CMK (cell line): ENCODE measurements around the gene ACTR6.
"Not testable (repeated sequence)": the region's sequence is repeated elsewhere in the genome, so short reads cannot be mapped to it uniquely, and the experiment has no call there.

Source experiments
- DNase-seq: peaks from one replicate; pipeline ENCODE4 v3.0.0-alpha.2; 2010; ENCODE audit warnings: low read depth

ACTR6 gene

DNA sequence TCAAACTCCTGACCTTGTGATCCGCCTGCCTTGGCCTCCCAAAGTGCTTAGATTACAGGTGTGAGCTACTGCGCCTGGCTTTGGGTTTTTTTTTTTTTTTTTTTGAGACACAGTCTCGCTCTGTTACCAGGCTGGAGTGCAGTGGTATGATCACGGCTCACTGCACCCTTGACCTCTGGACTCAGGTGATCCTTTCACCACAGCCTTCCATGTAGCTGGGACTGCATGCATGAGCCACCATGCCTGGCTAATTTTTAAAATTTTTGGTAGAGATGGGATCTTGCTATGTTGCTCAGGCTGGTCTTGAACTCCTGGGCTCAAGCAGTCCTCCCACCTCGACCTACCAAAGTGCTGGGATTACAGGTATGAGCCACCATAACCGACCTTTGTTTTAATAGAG lies 21.6 kb downstream of the ACTR6 start:
- not testable (repeated sequence) for DNase-seq

DNA sequence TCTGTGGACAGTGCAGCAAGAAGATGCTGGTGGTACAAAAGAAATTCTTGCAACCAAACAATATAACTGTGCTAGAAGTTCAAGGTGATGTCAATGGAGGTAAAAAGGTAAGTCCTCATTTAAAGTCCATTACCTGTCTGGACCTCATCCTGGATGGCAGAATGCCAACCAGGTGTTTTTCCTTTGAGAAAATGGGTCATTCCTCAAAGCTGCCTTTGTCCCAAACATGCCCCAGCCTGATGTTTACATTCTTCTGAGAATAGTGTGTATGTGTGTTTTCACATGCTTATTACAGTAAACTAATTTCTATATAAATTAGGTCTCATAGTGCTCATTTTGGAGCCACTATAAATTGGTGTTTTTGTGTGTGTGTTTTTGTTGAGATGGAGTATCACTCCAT lies 24.9 kb downstream of the ACTR6 start:
- DNase-seq = no peak

GRCh38 chr12:100229036-100229635 lies 28.5 kb downstream of the ACTR6 start:
- no peak for DNase-seq

- no peak for DNase-seq
Observed at GRCh38 chr12:100229876-100230275, 29.3 kb downstream of the ACTR6 start.

GRCh38 chr12:100231873-100232272 lies 31.3 kb downstream of the ACTR6 start:
- not testable (repeated sequence) for DNase-seq

DNA sequence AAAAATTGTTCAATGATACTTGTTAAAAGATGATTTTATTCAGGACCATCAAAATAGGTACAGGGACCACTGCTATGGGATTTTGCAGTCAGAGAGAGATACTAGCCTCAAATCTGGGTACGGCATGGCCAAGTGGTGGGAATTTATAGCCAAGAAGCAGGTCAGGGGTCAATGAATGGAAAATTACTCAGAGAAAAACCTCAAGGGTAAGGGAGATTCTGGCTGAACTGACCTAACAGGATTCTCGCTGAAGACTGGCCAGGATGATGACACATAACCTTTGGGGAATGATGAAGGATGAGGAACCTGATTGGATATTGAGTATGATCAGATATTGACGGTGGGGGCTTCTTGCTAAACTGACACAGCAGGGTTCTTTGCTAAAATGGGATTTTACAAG lies 33.6 kb downstream of the ACTR6 start:
- no peak for DNase-seq

DNA sequence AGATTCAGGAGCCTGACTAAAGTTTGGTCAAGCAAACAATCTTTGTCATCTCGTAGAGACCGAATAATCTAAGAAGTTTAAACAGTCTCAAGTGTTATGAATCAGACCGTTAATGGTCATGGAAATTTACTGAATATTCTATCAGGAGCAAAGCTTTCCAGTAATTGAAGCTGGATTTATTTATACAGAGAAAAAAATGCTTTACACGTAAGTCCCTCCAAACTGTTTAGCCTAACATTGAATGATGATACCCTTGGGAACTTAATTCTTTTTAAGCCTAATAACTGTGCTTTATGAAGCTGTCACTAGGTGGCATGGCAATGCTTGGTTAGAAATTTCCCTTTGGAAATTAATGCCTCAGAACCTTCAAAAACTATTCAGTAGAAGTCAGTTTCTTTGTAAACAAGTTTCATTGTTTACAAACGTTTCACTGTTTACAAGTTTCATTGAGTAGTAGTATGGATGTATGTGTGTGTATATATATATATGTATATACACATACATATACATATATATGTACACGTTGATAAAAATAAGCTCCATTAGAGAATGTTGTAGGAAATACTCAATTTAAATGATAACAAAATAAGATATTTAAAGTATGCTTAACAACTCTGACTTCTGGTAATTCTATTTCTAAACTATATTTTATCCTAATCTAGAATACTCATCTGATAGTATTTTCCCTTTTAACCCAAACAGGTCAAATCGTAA lies 34.1 kb downstream of the ACTR6 start:
- DNase-seq = no peak

DNA sequence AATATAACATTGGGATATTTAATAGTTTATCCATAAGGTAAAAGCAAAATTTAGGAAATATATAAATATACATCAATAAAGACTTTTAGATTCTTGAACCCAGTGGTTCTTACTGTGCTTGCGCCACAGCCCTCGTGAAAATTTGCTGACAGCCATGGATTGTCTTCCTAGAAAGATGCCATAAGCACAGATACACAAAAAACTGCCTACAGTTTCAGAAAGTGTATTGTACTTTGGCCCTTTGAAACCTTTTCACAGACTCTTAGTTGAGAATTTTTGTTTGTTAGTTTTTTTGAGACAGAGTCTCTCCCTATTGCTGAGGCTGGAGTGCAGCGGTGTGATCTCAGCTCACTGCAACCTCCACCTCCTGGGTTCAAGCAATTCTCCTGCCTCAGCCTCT lies 38.2 kb downstream of the ACTR6 start:
- no peak for DNase-seq

DNA sequence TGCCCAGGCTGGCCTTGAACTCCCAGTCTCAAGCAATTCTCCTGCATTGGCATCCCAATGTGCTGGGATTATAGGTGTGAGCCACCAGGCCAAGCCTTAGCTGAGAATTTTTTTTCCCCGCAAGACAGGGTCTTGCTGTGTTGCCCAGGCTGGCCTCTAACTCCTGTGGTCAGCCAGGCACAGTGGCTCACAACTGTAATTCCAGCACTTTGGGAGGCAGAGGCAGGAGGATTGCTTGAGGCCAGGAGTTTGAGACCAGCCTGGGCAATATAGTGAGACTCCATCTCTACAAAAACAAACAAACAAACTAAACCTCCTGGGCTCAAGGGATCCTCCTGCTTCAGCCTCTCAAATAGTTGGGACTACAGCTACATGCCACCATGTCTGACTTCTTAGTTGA lies 39.0 kb downstream of the ACTR6 start:
- no peak for DNase-seq

DNA sequence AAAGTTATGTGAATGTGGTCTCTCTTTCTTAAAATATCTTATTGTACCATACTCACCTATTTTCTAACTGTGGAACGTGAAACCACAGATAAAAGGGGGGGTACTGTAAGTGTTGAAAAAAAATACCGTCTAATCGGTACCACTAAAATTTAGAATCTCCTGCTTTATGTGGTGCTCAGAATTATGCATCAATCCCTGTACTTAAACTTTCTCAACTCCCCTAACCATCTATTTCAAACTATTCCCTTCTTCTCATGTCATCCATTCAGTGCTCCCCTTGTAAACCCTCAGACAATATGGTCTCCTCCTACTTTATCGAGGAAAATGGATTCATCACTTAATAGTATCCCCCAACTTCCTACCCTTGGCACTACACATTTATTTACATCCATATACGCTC lies 42.5 kb downstream of the ACTR6 start:
- DNase-seq = no peak

DNA sequence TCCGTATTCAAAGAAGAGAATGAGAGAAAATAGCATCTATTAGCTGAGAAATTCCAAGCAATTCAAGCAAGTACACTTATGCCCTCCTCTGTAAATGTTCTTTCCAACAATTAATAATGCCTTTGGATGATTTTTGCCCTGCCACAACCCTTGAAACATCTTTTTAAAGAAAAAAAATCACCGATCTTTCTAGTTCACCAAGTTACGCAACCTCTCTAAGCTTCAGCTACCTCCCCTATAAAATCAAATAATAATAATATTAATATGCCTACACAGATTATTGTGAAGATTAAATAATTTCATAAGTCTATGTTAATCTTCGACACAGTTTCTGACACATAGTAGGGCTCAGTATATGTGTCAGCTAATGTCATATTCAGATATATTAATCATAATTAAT lies 47.1 kb downstream of the ACTR6 start:
- no peak for DNase-seq

DNA sequence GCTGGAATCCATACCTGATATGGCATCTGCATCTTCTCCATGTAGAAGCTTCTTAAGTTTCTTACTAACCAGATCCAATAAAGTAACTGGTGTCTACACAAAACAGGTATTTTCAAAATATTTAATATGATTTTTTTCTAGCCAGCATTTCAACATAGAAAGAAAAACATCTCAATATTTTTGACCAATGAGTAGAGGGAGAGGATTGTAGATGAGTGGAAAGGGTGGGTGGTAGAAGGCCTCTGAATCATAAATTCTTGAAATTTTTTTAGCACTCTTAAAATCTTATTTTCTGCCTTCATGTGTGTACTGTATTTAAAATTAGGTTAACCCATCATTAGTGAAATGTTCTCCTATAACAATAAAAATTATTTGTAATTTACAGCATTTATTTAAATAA lies 48.3 kb downstream of the ACTR6 start:
- no peak for DNase-seq

GRCh38 chr12:100249941-100250340 lies 49.3 kb downstream of the ACTR6 start:
- peak; percentile 55 for DNase-seq

DNA sequence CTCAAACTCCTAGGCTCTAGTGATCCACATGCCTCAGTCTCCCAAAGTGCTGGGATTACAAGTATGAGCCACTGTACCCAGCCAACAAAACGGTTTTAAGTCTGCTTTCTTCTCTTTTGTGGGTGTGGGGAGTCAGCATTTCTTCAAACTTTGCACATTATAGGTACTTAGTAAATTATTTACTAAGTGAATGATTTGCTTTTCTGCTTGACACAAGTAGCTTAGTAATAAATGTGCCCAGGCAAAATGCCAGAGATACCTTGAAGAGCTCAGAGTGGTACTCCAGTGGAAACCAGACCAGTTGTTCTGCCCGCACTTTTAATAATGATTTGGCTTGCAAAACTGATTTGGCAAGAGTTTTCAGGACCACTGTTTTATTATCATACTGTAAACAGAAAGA lies 51.3 kb downstream of the ACTR6 start:
- DNase-seq = no peak

- no peak for DNase-seq
Observed at GRCh38 chr12:100253437-100253836, 52.8 kb downstream of the ACTR6 start.

- no peak for DNase-seq
Observed at GRCh38 chr12:100254876-100255275, 54.3 kb downstream of the ACTR6 start.

DNA sequence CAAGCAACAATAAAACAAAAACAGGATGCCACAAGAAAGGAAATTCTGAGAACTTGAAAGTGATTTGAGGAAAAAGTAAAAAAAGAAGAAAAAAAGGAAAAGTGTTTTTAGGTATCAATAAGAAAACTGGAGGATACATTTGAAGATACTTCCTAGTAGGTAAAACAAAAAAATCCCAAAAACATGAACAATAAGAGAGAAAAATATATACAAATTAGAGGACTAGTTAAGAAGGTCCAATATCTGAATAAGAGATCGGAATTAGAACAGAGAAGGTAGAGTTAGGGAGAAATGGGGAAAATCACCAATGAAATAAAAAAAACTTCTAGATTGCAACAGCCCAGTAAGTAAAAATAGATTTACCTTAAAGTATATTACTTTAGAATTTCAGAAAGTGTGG lies 57.5 kb downstream of the ACTR6 start:
- no peak for DNase-seq

DNA sequence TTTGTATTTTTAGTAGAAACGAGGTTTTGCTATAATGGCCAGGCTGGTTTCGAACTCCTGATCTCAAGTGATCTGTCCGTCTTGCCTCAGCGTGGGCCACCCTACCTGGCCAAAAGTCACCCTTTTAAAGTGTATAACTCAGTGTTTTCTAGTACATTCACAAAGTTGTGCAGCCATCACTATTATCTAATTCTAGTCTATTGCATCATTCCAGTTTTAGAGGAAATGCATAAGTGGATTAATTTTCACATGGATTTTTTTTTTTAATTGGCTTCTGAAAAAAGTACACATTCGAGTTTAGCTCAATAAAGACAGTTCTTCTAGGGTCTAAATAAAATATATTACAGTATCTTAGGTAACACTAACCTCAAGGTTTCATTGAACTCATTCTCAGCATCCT lies 62.5 kb downstream of the ACTR6 start:
- no peak for DNase-seq

GRCh38 chr12:100265107-100265506 lies 64.5 kb downstream of the ACTR6 start:
- not testable (repeated sequence) for DNase-seq

- DNase-seq = peak; percentile 54
Observed at GRCh38 chr12:100265732-100266584, 65.3 kb downstream of the ACTR6 start.

DNA sequence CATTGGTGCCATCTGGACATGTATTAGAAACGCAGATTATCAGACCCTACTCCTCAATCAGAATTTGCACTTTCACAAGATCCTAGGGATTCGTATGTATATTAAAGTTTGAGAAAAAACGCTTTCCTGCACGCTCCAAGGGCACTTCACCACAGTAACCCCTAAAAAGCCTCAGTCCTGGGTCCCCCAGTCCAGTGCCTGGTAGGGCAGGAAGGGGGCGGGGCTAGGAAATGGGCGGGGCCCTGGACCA lies 65.9 kb downstream of the ACTR6 start:
- no peak for DNase-seq

DNA sequence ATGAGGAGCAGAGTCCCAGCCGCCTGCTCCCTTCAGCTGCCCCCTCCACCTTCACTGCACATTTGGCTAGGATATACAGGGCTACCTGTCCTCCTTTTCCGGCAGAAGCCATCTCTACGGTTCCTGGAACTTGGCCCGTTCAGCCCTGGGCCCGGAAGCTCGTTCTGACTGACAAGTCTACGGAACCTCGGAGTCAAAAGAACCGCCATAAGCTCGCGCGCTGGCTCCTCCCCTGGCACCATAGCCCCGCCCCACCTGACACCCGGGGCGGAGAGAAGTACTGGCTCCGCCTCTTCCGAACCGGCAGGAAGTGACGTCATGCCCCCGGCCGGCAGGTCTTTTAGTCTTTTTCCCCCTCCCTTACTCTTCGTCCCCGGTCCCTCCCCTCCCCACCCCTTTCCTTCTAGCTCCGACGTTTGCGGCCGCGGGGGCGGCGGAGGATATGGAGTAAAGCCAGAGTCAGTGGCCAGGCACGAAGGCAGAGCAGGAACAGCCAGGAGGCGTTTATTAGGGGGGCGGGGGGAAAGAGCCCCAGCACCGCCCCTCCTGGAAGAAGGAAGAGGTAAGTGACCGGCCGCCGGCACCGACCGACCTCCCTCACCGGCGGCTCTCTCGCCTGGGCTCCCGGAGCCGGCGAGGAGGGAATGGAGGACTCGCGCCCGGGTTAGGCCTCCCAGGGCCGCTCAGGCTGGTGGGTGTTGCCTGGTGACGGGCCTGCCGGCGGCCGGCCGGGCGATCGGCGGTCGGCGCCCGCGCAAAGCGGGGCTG lies 66.4 kb downstream of the ACTR6 start, which contains the start of the genes DEPDC4 and SCYL2:
Gene DEPDC4, minus strand, starts transcription at position 245 of the 768 bp plus-strand sequence. Its CDS starts 3 bp downstream, at position 242.
Gene SCYL2, plus strand, starts transcription at position 343 of the 768 bp plus-strand sequence. CDS start 15,794 bp downstream, outside the sequence.
- peak; percentile 90 for DNase-seq
